Activated T-cell treated with anti-CD3 and anti-CD28 coated beads for 1 hour (primary cell): Measurements from ENCODE around the gene CTCF.
A peak's percentile ranks its signal among the peaks of the same experiment; 100 is the strongest.

Source experiments
- DNase-seq: peaks from one replicate; pipeline ENCODE4 v3.0.0-alpha.2; 2020; ENCODE audit warnings: low read depth

CTCF gene

DNA sequence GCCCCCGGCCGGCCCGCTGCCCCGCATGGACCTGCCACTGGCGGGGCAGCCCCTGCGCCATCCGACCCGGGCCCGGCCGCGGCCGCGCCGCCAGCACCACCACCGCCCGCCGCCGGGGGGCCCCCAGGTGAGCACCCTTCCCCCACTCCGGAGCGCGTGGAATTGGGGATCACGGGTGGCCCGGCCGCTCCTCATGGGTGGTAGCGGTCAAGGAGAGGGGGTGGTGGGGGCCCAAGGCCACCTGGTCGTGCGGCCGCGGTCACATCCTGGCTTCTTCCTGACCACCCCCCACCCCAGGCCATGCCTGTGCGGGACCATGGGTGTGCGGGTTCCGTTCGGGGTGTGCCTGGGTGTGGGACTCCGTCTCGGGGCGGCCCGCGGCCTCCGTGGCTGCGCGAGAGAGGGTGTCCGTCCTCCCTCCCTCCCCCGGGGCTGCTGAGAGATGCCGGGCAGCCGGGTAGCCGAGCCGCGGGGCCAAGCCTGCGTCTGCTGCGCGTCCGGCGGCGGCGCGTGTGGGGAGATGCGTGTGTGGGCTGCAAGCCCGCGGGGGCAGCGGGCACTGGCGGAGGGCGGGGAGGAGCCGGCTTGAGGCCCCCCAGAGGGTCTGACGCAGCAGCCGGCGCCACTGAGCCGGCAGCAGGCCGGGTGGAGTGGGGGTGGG is 90.9 kb downstream of the CTCF start:
- DNase-seq = no peak

DNA sequence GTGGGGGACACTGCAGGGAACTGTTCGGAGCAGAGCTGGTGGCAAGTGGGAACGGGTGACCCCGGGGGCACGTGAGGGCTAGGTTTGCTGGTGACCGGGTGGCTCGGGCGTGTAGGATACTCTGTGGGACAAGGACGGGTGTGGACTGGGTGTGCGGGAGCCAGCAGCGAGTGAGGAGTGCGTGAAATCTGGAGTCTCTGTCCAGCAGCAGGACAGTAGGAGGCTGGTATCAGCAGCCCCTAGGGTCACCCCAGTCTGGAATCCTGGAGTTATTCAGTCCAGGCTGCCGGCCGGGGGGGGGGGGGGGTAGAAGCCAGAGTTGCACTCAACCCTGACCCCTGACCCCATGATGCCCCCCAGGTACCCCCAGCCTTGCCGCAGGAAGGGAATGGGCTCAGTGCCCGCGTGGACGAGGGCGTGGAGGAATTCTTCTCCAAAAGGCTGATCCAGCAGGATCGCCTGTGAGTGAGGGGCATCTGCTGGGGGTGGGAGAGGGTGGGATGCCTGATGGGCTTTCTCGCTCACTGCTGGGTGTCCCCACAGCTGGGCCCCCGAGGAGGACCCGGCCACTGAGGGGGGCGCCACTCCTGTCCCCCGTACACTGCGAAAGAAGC is 91.6 kb downstream of the CTCF start:
- no peak for DNase-seq

DNA sequence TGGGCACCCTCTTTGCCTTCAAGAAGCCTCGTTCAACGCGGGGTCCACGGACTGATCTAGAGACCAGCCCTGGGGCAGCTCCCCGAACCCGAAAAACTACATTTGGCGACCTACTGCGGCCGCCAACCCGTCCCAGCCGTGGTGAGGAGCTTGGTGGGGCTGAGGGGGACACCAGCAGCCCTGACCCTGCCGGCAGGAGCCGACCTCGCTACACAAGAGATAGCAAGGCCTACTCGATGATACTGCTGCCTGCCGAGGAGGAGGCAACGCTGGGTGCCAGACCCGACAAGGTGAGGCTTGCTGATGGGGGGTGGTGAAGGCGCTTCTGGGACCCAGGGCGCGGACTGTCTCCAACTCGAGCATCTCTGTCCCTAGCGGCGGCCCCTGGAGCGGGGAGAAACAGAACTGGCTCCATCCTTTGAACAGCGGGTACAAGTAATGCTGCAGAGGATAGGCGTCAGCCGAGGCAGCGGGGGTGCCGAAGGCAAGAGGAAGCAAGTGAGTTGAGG is 92.1 kb downstream of the CTCF start:
- DNase-seq = no peak

DNA sequence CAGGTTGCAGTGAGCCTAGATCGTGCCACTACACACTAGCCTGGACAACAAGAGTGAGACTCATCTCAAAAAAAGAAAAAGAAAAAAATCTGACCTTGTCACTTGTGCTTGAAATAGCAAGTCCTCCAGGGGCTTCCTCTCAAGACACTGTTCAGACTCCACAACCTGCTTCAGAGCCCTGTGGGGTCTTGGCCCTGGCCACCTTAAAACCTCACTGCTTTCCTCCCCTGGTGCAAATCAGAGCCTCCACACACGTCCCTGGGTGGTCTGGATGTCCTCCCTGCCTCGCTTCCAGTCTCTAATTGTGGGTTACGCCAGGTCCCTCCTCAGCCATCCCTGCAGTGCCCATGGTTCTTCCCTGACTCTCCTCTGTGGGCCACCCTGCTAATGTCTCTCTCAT is 93.0 kb downstream of the CTCF start:
- DNase-seq = no peak

- DNase-seq = no peak
Measured at GRCh38 chr16:67656344-67657016, 94.2 kb downstream of the CTCF start.

DNA sequence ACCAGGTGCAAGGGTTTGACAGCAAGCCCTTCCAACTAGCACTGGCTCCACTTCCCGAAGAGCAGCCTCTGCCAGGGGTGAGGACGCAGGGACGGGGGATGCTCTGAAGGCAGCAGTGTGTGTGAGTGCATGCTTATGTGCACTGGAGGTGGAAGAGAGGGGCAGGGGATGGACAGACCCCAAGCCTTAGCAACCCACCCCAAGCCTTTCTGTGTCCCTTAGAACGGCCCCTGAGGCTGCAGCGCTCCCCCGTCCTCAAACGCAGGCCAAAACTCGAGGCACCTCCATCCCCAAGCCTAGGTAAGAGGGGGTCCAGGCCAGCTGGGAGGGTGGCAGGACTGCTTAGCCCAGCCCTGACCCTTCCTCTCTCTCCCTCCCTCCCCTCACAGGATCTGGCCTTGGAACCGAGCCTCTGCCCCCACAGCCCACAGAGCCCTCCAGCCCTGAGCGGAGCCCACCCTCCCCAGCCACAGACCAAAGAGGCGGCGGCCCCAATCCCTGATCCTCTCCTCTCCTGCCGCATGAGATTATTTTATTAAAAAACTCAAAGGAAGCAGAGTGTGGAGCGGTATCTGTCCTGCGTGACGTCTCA is 94.8 kb downstream of the CTCF start:
- DNase-seq = no peak

DNA sequence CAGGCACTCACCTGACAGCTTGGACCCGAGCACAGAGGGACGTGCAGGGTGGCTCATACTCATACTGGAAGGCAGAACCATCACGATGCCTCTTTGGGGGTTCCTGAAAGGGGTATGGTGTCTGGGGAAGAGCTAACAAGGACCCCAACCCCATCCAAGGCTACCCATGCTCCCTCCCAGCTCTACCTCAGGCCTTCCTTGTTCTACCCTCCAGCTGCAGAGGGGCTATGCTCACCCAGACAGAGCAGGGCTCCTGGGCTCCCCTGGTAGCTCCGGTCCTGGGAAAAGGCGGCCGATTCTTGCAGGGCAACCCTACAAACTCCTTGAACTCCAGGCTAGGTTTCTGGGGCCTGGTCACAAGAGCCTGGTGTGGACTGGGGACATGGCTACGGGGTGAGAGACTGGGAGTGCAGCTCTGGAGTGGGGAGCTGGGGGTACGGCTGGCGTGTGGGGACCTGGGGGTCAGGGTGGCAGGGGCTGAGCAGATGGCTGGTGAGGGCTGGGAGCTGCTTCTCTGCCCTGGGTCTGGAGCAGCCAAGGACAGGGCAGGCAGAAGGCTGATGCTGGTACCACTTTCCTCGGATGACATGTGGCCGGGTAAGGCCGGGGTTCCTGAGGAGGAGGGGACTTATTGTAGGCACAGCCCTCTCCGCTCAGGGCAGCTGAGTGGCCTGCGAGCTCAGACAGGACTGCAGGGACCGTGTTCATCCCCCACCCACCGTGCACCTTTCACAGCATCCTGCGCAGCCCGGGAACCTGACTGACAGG is 95.6 kb downstream of the CTCF start:
- DNase-seq = no peak

DNA sequence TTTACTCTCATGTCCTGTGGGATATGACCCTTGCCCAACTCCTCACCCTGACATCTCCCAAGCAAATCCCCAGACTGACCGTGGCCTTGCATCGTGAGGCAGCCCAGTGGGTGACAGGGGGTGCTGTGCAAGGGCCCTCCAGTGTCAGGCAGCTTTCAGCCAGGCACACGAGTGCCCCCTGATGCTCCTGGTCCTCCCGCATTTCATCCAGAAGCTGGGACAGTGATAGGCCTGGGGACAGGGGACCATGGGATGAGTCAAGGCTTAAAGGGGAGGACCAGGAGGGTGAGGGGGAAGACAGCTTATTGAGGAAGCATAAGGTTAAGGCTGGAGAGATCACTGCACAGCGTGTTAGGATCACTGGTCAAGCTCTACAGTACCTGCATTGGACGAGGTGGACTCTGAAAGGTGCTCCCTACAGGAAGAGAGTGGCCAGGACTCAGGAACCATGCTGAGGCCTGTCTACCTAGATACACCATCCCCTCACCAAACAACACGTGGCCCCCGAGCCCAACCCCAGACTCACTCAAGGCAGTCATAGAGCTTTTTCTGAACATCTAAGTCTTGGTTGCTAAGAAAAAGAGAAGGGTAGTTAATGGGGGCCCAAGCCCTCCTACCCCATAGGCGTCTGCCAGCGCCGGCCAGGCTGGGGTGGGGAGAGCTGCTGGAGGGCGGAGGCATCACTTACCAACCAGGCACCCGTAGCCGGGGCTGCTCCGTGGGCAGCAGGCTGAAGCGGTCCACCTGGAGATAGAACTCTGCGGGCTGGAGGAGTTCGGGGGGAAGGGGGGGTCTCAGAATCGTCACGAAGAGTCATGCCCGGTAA is 96.7 kb downstream of the CTCF start:
- no peak for DNase-seq

DNA sequence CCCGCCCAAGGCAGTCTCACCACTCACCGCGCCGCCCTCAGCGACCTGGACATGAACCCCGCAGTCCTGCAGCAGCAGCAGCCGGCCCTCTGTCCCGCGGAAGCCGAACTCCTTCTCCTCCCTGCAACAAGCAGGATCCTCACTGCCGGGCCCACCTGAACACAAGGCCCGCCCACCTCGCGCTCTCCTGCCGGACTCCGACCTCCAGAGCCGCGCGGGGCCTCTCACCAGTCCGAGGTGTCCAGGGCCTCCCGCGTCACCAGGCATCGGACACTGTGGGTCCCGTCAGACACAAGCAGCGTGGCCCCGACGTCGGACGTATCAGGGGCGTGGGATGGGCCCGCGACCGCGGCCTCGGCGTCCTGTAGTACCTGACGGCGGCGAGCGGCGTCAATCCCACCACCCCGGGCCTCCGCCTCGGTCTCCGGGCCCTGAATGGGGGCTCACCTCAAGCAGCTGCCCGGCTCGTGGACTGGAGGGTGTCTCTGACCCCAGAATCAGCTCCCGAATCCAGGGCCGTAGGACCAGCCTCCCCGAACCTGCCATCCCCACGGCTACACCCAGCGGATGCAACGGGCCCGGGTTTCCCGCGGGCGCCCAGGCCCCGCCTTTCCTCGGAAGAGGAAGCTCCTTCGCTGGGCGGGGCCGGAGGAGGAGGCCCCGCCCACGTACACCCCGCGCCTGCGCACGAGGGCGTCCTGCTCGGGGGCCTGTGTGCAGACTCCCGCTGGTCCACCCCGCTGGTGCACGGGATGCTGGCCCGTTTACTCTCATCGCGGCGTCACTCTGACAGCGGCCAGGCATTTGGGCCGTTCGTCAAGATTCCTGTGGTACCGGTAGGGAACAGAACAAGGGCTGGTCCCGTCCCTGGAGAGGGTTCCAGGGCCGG is 97.6 kb downstream of the CTCF start, which contains the start of gene ACD:
TSS of gene ACD (minus strand) at position 586 of the 889 bp plus-strand sequence. CDS start at position 546, 40 bp downstream.
- peak; percentile 96 for DNase-seq

GRCh38 chr16:67660564-67661028 is 98.3 kb downstream of the CTCF start, which contains the start of gene PARD6A:
Gene PARD6A (plus strand): TSS chr16:67660960. CDS start chr16:67661039, 79 bp downstream.
- peak; percentile 88 for DNase-seq

GRCh38 chr16:67661101-67661761 is 98.9 kb downstream of the CTCF start:
- no peak for DNase-seq

GRCh38 chr16:67661886-67662652 is 99.7 kb downstream of the CTCF start:
- DNase-seq = no peak

GRCh38 chr16:67662653-67663010 is 100.3 kb downstream of the CTCF start:
- DNase-seq = no peak

DNA sequence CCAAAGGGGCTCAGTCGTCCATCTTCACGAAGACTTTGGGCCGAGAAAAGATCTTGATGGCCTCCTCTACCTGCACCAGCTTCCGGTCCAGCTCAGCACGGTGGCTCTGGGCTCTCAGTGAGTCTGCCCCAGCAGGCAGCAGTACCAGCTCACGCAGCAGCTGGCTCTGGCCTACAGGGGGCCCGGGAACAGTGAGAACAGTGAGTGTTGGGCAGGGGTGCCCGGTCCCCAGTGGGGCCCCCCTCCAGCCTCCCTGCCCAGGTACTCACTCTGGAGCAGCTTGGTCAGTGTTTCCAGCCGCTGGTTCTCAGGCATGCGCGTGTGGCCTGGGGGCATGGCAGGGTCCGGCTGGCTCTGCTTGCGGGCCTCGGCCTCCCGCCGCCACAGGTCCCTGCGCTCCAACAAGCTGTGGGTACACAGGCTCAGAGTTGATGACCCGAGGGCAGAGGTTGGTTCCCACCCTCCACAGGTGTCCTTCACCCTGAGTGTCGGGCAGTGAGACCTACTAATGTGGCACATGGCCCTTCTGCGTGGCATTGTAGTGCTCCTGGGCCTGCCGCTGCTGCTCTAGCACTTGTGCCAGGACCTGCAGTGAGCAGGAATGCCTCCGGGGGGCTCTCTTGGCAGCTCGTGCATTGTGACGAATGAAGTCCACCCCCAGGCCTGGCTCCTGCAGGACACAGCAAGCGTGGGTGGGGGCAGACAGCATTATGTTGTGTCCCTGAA is 101.0 kb downstream of the CTCF start:
- no peak for DNase-seq

- no peak for DNase-seq
Measured at GRCh38 chr16:67663877-67664222, 101.5 kb downstream of the CTCF start.

DNA sequence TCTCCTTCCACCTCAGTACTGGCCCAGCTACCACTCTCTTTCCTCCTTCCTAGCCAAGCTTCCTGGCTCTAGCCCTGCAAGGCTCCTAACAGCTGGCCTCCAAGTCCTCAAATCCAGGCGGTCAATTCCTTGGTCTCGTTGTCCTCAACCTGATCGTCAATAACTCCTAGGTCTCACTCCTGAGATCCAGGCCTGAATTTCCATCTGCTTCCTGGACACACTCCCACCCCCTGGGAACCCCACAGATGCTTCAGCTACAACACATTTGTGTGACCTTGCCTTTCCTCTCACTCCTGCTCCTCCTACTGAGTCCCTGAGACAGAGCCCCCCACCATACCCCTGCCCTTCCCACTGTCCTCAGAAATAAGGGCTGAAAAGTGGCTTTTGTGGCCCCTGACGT is 101.9 kb downstream of the CTCF start:
- no peak for DNase-seq

DNA sequence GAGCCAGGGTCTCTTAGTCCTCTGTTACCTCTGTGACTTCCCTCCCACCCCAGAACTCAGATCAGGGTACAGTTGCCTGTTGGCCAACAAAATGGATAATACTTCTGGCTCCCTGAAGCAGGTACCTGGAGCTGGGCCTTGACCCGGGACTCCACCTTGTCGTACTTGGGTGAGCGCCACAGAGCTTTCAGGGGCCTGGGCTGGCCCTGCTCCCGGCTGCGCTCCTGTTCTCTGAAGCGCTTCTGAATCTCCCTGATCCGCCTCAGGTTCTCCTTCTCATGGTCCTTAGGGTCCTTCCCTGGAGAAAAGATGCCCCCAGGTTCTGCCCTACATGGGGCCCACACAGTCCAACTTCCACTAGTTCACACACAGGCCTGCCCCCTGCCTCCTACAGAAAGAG is 102.5 kb downstream of the CTCF start:
- DNase-seq = no peak

DNA sequence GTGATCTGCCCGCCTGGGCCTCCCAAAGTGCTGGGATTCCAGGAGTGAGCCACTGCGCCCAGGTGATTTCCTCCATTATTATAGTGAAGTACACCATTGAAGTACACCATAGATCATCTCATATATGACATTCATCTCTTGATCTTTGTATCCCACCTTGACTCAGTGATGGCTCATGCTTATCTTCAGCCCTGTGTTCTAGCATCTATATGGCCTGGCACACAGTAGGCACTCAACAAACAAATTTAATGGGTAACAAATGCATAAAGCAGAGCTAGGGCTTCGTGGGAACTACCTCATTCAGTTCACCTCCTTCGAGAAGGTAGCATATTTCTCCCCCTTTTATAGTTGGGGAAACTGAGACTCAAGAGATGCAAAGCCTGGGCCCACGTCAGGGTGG is 103.3 kb downstream of the CTCF start:
- no peak for DNase-seq
